Loucy (cell line): ENCODE results near the gene CDKL1.

Experiments
- EZH2phosphoT487 ChIP-seq: fragments of 200-600 bp; IDR thresholded peaks from 2 replicates; pipeline ENCODE4 v1.6.1; 2018; ENCODE audit warnings: antibody characterized with exemption, mild to moderate bottlenecking, moderate library complexity, borderline replicate concordance
- TF ChIP-seq, protein P1 (sequence below): fragments of 200-600 bp; sonication (generic); conservative IDR thresholded peaks from 2 replicates; pipeline ENCODE4 v1.5.1; 2014; ENCODE audit warnings: mild to moderate bottlenecking, antibody characterized with exemption, low read length

GRCh38 chr14:50333014-50333509, 63.6 kb downstream of the CDKL1 start:
- TF ChIP-seq EZH2phosphoT487: no peak
- TF ChIP-seq, protein P1, sequence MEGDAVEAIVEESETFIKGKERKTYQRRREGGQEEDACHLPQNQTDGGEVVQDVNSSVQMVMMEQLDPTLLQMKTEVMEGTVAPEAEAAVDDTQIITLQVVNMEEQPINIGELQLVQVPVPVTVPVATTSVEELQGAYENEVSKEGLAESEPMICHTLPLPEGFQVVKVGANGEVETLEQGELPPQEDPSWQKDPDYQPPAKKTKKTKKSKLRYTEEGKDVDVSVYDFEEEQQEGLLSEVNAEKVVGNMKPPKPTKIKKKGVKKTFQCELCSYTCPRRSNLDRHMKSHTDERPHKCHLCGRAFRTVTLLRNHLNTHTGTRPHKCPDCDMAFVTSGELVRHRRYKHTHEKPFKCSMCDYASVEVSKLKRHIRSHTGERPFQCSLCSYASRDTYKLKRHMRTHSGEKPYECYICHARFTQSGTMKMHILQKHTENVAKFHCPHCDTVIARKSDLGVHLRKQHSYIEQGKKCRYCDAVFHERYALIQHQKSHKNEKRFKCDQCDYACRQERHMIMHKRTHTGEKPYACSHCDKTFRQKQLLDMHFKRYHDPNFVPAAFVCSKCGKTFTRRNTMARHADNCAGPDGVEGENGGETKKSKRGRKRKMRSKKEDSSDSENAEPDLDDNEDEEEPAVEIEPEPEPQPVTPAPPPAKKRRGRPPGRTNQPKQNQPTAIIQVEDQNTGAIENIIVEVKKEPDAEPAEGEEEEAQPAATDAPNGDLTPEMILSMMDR: no peak
